ENCODE data around the gene BAZ2B. TPM values are rescaled to one million over a fixed set of nuclear protein-coding genes. Genes with fewer than 3 reads are reported as not detected.

BAZ2B gene
- total RNA-seq, 3 donors from 2014 or later (not counting 1 experiment from before 2014, with no cell fraction given) = 59.8 to 73.7 (median 68.4) TPM

DNA sequence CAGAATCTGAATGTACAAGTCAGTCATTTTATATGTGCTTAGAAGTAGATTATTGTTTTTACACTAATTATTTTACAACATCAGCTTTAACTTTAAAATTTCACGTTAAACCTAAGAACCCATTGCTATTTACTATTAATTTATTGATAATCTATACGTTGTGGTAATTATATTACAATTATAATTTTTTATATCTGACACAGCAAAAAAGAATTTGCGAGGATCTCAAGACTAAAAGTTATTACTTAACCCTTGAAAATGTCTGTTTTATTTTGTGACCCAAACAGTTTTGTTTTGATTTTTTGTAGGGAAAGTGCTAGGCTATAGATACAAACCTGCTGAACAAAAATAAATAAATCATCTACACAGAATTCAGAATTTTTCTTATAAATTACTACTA lies 30.3 kb downstream of the BAZ2B start:
- Histone ChIP-seq H3K27ac (ENCODE audit: low read length) (no peak overlapping the region), H3K9me3 (ENCODE audit: control insufficient read depth, insufficient read depth, low read length) (no peaks in the 10 kb centered on the region), H3K36me3 (ENCODE audit: control insufficient read depth, insufficient read depth, low read length) (no peaks in the 10 kb centered on the region), H3K27me3 (ENCODE audit: control insufficient read depth, insufficient read depth, low read length) (no peaks in the 10 kb centered on the region), H3K4me1 (ENCODE audit: control insufficient read depth, insufficient read depth, low read length) (no peaks in the 10 kb centered on the region), H3K4me3 (ENCODE audit: low read length) (no peak overlapping the region)
- ATAC-seq (no peak), DNase-seq (no peak)
- no peak overlapping the region for H3K27ac Mint-ChIP-seq
- whole genome bisulfite sequencing (ENCODE audit: insufficient coverage) = no CpG with 5 or more reads among the region's 3 CpGs
- no peaks in the 10 kb centered on the region for H3K27me3 Mint-ChIP-seq (ENCODE audit: low read depth in 2 of 2)
- TF ChIP-seq, protein P1, sequence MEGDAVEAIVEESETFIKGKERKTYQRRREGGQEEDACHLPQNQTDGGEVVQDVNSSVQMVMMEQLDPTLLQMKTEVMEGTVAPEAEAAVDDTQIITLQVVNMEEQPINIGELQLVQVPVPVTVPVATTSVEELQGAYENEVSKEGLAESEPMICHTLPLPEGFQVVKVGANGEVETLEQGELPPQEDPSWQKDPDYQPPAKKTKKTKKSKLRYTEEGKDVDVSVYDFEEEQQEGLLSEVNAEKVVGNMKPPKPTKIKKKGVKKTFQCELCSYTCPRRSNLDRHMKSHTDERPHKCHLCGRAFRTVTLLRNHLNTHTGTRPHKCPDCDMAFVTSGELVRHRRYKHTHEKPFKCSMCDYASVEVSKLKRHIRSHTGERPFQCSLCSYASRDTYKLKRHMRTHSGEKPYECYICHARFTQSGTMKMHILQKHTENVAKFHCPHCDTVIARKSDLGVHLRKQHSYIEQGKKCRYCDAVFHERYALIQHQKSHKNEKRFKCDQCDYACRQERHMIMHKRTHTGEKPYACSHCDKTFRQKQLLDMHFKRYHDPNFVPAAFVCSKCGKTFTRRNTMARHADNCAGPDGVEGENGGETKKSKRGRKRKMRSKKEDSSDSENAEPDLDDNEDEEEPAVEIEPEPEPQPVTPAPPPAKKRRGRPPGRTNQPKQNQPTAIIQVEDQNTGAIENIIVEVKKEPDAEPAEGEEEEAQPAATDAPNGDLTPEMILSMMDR (IDR thresholded peaks at IDR 0.05) = no peak
- intact Hi-C loops (cut with micrococcal nuclease) = no loop called here
- peaks cover 0 to 9% of the 10 kb centered on the region in 2 donors for H3K4me1 Mint-ChIP-seq
- H3K36me3 Mint-ChIP-seq = no peaks in the 10 kb centered on the region
- peaks cover 0 to 2% of the 10 kb centered on the region in 2 donors for H3K9me3 Mint-ChIP-seq
- H3K4me3 Mint-ChIP-seq = no peak overlapping the region

DNA sequence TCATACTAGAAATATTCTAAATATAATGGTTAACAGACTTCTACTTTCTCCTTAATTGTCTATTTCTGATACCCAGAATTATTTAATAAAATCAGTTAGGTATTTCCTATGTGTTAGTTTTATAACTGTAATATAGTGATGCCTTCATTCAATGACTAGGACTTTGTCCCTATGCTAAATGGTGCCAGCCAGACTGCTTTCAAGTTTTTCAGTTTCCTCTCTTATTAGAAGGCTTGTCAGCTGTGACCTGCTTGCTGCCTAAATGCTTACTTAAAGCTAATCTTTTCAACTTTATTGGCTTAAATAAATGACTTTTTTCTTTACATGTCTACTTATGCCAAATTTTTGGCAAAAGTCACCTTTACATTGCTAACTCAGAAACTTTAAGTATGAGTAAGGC lies 30.7 kb downstream of the BAZ2B start:
- Histone ChIP-seq H3K9me3 (ENCODE audit: control insufficient read depth, insufficient read depth, low read length) (no peaks in the 10 kb centered on the region), H3K27ac (ENCODE audit: low read length) (no peak overlapping the region), H3K36me3 (ENCODE audit: control insufficient read depth, insufficient read depth, low read length) (no peaks in the 10 kb centered on the region), H3K27me3 (ENCODE audit: control insufficient read depth, insufficient read depth, low read length) (no peaks in the 10 kb centered on the region), H3K4me1 (ENCODE audit: control insufficient read depth, insufficient read depth, low read length) (no peaks in the 10 kb centered on the region), H3K4me3 (ENCODE audit: low read length) (no peak overlapping the region)
- H3K4me1 Mint-ChIP-seq = peaks cover 0 to 9% of the 10 kb centered on the region in 2 donors
- DNase-seq (no peak), ATAC-seq (no peak)
- H3K27me3 Mint-ChIP-seq (ENCODE audit: low read depth in 2 of 2) = no peaks in the 10 kb centered on the region
- TF ChIP-seq, protein P1 (IDR thresholded peaks at IDR 0.05) = no peak
- intact Hi-C loops (cut with micrococcal nuclease) = no loop called here
- no peak overlapping the region for H3K4me3 Mint-ChIP-seq
- no peak overlapping the region for H3K27ac Mint-ChIP-seq
- peaks cover 0 to 2% of the 10 kb centered on the region in 2 donors for H3K9me3 Mint-ChIP-seq
- no peaks in the 10 kb centered on the region for H3K36me3 Mint-ChIP-seq

DNA sequence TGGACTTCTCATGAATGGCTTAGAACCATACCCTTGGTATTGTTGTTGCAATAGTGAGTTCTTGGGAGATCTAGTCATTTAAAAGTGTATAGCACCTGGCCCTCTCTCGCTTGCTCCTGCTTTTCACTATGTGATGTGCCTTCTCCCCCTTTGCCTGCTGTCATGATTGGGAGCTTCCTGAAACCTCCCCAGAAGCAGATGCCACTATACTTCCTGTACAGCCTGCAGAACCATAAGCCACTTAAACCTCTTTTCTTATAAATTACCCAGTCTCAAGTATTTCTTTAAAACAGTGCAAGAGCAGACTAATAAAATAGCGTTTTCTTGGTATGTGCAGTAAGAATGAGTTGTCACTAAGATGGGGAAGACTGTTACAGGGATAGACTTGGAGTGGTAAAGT lies 31.6 kb downstream of the BAZ2B start:
- H3K27ac ChIP-seq (ENCODE audit: low read length) = no peak overlapping the region
- no peaks in the 10 kb centered on the region for H3K36me3 ChIP-seq (ENCODE audit: control insufficient read depth, insufficient read depth, low read length)
- no peak overlapping the region for H3K4me3 ChIP-seq (ENCODE audit: low read length)
- 30% methylated on average over 2 of the region's 2 CpGs for WGBS (ENCODE audit: insufficient coverage)
- Mint-ChIP-seq H3K9me3 (peaks cover 0 to 2% of the 10 kb centered on the region in 2 donors), H3K4me3 (no peak overlapping the region), H3K27me3 (ENCODE audit: low read depth in 2 of 2) (no peaks in the 10 kb centered on the region), H3K4me1 (peaks cover 0 to 9% of the 10 kb centered on the region in 2 donors), H3K36me3 (no peaks in the 10 kb centered on the region), H3K27ac (no peak overlapping the region)
- H3K27me3 ChIP-seq (ENCODE audit: control insufficient read depth, insufficient read depth, low read length) = no peaks in the 10 kb centered on the region
- intact Hi-C loops (cut with micrococcal nuclease) = no loop called here
- no peaks in the 10 kb centered on the region for H3K4me1 ChIP-seq (ENCODE audit: control insufficient read depth, insufficient read depth, low read length)
- no peaks in the 10 kb centered on the region for H3K9me3 ChIP-seq (ENCODE audit: control insufficient read depth, insufficient read depth, low read length)
- ATAC-seq (no peak), DNase-seq (no peak)
- TF ChIP-seq, protein P1 (IDR thresholded peaks at IDR 0.05) = no peak

DNA sequence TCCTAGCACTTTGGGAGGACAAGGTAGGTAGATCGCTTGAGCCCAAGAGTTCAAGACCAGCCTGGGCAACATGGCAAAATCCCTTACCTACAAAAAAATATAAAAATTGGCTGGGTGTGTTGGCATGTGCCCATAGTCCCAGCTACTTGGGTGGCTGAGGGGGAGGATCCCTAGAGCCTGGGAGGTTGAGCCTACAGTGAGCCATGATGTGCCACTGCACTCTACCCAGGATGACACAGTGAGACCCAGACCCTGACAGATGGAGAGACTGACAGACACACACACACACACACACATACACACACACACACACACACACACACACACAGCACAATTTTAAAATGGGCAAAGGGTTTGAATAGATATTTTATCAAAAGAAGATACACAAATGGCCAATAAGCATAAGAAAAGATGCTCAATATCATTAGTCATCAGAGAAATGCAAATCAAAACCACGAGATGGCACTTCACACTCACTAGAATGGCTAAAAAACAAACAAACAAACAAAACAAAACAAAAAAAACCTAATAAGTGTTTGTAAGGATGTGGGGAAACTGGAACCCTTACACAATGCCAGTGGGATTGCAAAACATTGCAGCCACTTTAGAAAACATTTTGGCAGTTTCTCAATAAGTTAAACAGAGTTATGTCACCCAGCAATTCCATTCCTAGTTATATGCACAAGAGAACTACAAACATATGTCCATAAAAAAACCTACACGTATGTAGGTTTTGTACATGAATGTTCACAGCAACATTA lies 42.3 kb downstream of the BAZ2B start:
- intact Hi-C loops (cut with micrococcal nuclease) = no loop called here
- WGBS (ENCODE audit: insufficient coverage) = no CpG with 5 or more reads among the region's 3 CpGs
- H3K27ac Mint-ChIP-seq = no peak overlapping the region
- H3K4me3 ChIP-seq (ENCODE audit: low read length) = no peak overlapping the region
- no peak overlapping the region for H3K4me3 Mint-ChIP-seq
- H3K27me3 ChIP-seq (ENCODE audit: control insufficient read depth, insufficient read depth, low read length) = no peaks in the 10 kb centered on the region
- no peak overlapping the region for H3K27ac ChIP-seq (ENCODE audit: low read length)
- TF ChIP-seq, protein P1 (IDR thresholded peaks at IDR 0.05) = no peak
- ATAC-seq = no peak
- DNase-seq = no peak
- H3K27me3 Mint-ChIP-seq (ENCODE audit: low read depth in 2 of 2) = no peaks in the 10 kb centered on the region
- H3K4me1 ChIP-seq (ENCODE audit: control insufficient read depth, insufficient read depth, low read length) = no peaks in the 10 kb centered on the region
- no peaks in the 10 kb centered on the region for H3K9me3 Mint-ChIP-seq
- H3K36me3 Mint-ChIP-seq = peaks cover 10% of the 10 kb centered on the region
- no peaks in the 10 kb centered on the region for H3K9me3 ChIP-seq (ENCODE audit: control insufficient read depth, insufficient read depth, low read length)
- no peaks in the 10 kb centered on the region for H3K36me3 ChIP-seq (ENCODE audit: control insufficient read depth, insufficient read depth, low read length)
- peaks cover 0 to 4% of the 10 kb centered on the region in 2 donors for H3K4me1 Mint-ChIP-seq

Measured in natural killer cell (primary cell).